Osteoblast (primary cell): Measurements from ENCODE around the gene EGF. TPM values are rescaled to one million over a fixed set of nuclear protein-coding genes. Genes with fewer than 3 reads are reported as not detected.

Source experiments
- DNase-seq: peaks from one replicate; pipeline ENCODE4 v3.0.0; 2011; ENCODE audit warnings: low spot score, mixed read lengths; ENCODE audit not compliant: insufficient read length; ENCODE audit errors: missing footprints
- H2AFZ ChIP-seq: 2 replicates; pipeline ENCODE4 v1.6.0; 2011; ENCODE audit warnings: mild to moderate bottlenecking, low read length
- H3K27ac ChIP-seq: 2 replicates; pipeline ENCODE4 v1.5.1; 2011; ENCODE audit warnings: mild to moderate bottlenecking, low read depth, low read length, moderate library complexity
- H3K27me3 ChIP-seq: 2 replicates; pipeline ENCODE4 v1.6.0; 2012; ENCODE audit warnings: mild to moderate bottlenecking, control low read depth, inconsistent platforms, low read length, moderate library complexity; ENCODE audit not compliant: insufficient read depth
- H3K36me3 ChIP-seq: 2 replicates; pipeline ENCODE4 v1.5.1; 2011; ENCODE audit warnings: mild to moderate bottlenecking, low read length, control low read depth, moderate library complexity; ENCODE audit not compliant: insufficient read depth
- H3K4me1 ChIP-seq: 2 replicates; pipeline ENCODE4 v1.5.1; 2011; ENCODE audit warnings: mild to moderate bottlenecking, low read length, control low read depth, moderate library complexity; ENCODE audit not compliant: insufficient read depth
- H3K4me2 ChIP-seq: 2 replicates; pipeline ENCODE4 v1.6.0; 2011; ENCODE audit warnings: mild to moderate bottlenecking, low read length; ENCODE audit not compliant: insufficient read depth
- H3K4me3 ChIP-seq: fragments of 200-600 bp; sonication (generic); 3 replicates; pipeline ENCODE4 v1.5.1; 2012; ENCODE audit warnings: mild to moderate bottlenecking, low read length, inconsistent platforms; ENCODE audit not compliant: insufficient read depth
- H3K79me2 ChIP-seq: 2 replicates; pipeline ENCODE4 v1.6.0; 2012; ENCODE audit warnings: mild to moderate bottlenecking, low read length, control low read depth, inconsistent platforms; ENCODE audit not compliant: insufficient read depth
- H3K9me3 ChIP-seq: 2 replicates; pipeline ENCODE4 v1.5.1; 2011; ENCODE audit warnings: low read depth, low read length, control low read depth
- H4K20me1 ChIP-seq: 2 replicates; pipeline ENCODE4 v1.6.0; 2012; ENCODE audit warnings: mild to moderate bottlenecking, low read length, control low read depth; ENCODE audit not compliant: insufficient read depth
- CTCF ChIP-seq: IDR thresholded peaks from 2 replicates; pipeline ENCODE4 v1.5.1; 2011; ENCODE audit warnings: mild to moderate bottlenecking, low read depth, low read length, moderate library complexity; ENCODE audit errors: extremely low read depth
- total RNA-seq: library from RNA; depleted of rRNA; stranded (reverse); fragments of >200 nt; gene quantifications from 2 replicates; pipeline ENCODE4 v1.2.3, GENCODE V29; 2012

Gene EGF
- total RNA-seq, 1 donor, result 0.36 TPM

GRCh38 chr4:109902559-109903251 is 10.0 kb upstream of the EGF start:
- no peaks in the 10 kb centered on the region for H3K36me3 ChIP-seq
- TF ChIP-seq CTCF, result no peak
- no peak overlapping the region for H3K4me3 ChIP-seq
- no peaks in the 10 kb centered on the region for H3K9me3 ChIP-seq
- H4K20me1 ChIP-seq, result no peaks in the 10 kb centered on the region
- H3K27ac ChIP-seq, result no peak overlapping the region
- H3K4me2 ChIP-seq, result no peak overlapping the region
- no peaks in the 10 kb centered on the region for H3K27me3 ChIP-seq
- H2AFZ ChIP-seq, result no peak overlapping the region
- DNase-seq, result no peak
- no peaks in the 10 kb centered on the region for H3K4me1 ChIP-seq
- H3K79me2 ChIP-seq, result no peaks in the 10 kb centered on the region

- Histone ChIP-seq H2AFZ (no peak overlapping the region), H3K79me2 (no peaks in the 10 kb centered on the region), H3K4me3 (no peak overlapping the region), H3K4me1 (peaks cover 9% of the 10 kb centered on the region), H3K36me3 (no peaks in the 10 kb centered on the region), H4K20me1 (no peaks in the 10 kb centered on the region), H3K4me2 (no peak overlapping the region), H3K27me3 (no peaks in the 10 kb centered on the region), H3K9me3 (no peaks in the 10 kb centered on the region), H3K27ac (no peak overlapping the region)
- no peak for DNase-seq
- no peak for TF ChIP-seq CTCF
Measured at GRCh38 chr4:109908731-109909130, 4.0 kb upstream of the EGF start.

DNA sequence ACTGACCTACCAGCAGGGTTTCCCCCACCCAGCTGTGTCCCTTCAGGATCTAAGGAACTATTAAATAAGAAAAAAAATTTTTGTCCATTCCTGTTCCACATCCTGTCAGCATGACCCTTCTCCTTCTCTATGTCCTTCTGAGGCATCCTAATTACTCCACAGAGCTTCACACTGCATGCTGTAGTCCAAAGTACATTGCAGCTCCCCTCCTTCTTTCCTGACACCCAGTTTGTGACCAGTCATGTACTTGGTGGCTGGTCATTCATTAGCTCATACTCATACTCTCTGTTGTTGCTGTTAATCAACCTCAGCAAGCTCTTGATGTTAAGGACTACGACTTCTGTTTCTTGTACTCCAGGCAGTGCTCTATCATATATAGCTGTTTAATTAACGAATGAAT is 2.4 kb upstream of the EGF start:
- Histone ChIP-seq H3K9me3 (no peaks in the 10 kb centered on the region), H4K20me1 (no peaks in the 10 kb centered on the region), H3K36me3 (no peaks in the 10 kb centered on the region), H3K27ac (no peak overlapping the region), H3K4me3 (no peak overlapping the region), H2AFZ (no peak overlapping the region), H3K79me2 (no peaks in the 10 kb centered on the region), H3K4me1 (peaks cover 9% of the 10 kb centered on the region), H3K27me3 (peaks cover 2% of the 10 kb centered on the region), H3K4me2 (no peak overlapping the region)
- no peak for TF ChIP-seq CTCF
- DNase-seq, result no peak

GRCh38 chr4:109913596-109914241 is 1.0 kb downstream of the EGF start:
- no peak overlapping the region for H3K4me2 ChIP-seq
- no peaks in the 10 kb centered on the region for H4K20me1 ChIP-seq
- peaks cover 9% of the 10 kb centered on the region for H3K4me1 ChIP-seq
- no peak for DNase-seq
- no peak overlapping the region for H2AFZ ChIP-seq
- H3K79me2 ChIP-seq, result no peaks in the 10 kb centered on the region
- no peak overlapping the region for H3K27ac ChIP-seq
- no peaks in the 10 kb centered on the region for H3K9me3 ChIP-seq
- H3K36me3 ChIP-seq, result no peaks in the 10 kb centered on the region
- no peak for TF ChIP-seq CTCF
- peaks cover 2% of the 10 kb centered on the region for H3K27me3 ChIP-seq
- no peak overlapping the region for H3K4me3 ChIP-seq
